Astrocyte of the spinal cord (primary cell): ENCODE results near the gene PSMA5.
"Not testable (repeated sequence)": the region's sequence is repeated elsewhere in the genome, so short reads cannot be mapped to it uniquely, and the experiment has no call there.

Experiments
- DNase-seq: peaks from one replicate; pipeline ENCODE4 v3.0.0; 2011; ENCODE audit warnings: low read depth, low spot score
- H3K4me3 ChIP-seq: 2 replicates; pipeline ENCODE4 v1.5.1; 2011; ENCODE audit warnings: low read depth, mild to moderate bottlenecking, low read length, moderate library complexity
- in situ Hi-C: cut with HindIII; loops from 2 replicates; pipeline ENCODE4 v1.10.0; 2017; ENCODE audit warnings: low sequenced_read_pairs
- TF ChIP-seq, protein P1 (sequence below): IDR thresholded peaks from 2 replicates; pipeline ENCODE4 v1.5.1; 2012; ENCODE audit warnings: low read depth, mild to moderate bottlenecking, low read length, inconsistent platforms

Gene PSMA5

GRCh38 chr1:109447524-109447923, 21.3 kb upstream of the PSMA5 start:
- H3K4me3 ChIP-seq, result no peak overlapping the region
- TF ChIP-seq, protein P1, sequence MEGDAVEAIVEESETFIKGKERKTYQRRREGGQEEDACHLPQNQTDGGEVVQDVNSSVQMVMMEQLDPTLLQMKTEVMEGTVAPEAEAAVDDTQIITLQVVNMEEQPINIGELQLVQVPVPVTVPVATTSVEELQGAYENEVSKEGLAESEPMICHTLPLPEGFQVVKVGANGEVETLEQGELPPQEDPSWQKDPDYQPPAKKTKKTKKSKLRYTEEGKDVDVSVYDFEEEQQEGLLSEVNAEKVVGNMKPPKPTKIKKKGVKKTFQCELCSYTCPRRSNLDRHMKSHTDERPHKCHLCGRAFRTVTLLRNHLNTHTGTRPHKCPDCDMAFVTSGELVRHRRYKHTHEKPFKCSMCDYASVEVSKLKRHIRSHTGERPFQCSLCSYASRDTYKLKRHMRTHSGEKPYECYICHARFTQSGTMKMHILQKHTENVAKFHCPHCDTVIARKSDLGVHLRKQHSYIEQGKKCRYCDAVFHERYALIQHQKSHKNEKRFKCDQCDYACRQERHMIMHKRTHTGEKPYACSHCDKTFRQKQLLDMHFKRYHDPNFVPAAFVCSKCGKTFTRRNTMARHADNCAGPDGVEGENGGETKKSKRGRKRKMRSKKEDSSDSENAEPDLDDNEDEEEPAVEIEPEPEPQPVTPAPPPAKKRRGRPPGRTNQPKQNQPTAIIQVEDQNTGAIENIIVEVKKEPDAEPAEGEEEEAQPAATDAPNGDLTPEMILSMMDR, result no peak
- in situ Hi-C loops, result no loop called here
- DNase-seq, result no peak

DNA sequence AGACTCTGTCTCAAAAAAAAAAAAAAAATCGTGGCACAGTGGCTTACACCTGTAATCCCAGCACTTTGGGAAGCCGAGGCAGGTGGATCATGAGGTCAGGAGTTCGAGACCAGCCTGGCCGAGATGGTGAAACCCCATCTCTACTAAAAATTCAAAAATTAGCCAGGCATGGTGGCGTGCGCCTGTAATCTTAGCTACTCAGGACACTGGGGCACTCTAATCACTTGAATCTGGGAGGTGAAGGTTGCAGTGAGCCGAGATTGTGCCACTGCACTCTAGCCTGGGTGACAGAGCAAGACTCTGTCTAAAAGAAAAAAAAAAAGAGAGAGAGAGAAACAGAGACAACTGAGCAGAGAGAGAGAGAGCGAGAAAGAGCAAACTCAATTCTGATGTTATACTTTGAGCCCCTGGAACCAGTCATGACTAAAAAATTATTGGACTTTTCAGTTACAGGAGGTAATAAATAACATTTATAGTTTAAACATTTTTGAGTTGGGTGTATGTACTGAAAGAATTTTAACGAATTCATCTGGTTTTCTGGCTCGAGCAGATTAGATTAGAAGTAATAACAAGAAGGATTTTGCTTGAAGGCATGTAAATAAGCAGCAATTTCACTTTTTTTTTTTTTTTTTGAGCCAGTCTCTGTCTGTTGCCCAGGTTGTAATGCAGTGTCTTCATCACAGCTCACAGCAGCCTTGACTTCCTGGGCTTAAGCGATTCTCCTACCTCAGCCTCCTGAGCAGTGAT, 19.9 kb upstream of the PSMA5 start:
- H3K4me3 ChIP-seq, DNase-seq, in situ Hi-C loops: not testable (repeated sequence)

DNA sequence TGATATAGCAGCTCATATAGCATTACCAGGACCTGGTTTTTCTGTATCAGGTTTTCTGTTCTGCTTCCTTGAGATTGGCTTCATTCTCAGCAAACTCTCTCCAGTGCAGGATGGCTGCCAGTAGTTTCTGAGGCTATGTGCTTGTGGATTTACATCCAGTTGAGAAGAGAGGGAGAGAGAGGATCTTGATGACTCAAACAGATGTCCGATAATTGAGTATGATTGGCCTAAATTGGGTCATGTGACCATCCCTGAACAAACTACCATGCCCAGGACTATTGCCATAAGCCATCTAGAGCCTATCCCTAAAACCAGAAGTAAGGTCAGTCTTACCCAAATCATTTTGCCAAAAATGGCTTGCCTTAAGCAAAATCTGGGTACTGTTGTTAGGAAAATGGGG, 18.1 kb upstream of the PSMA5 start:
- TF ChIP-seq, protein P1, result no peak
- H3K4me3 ChIP-seq, result no peak overlapping the region
- in situ Hi-C loops, result no loop called here
- DNase-seq, result no peak

GRCh38 chr1:109443476-109443875, 17.2 kb upstream of the PSMA5 start:
- TF ChIP-seq, protein P1, result no peak
- in situ Hi-C loops, result no loop called here
- no peak overlapping the region for H3K4me3 ChIP-seq
- no peak for DNase-seq

- DNase-seq, result peak; percentile 12
- H3K4me3 ChIP-seq, result no peak overlapping the region
- TF ChIP-seq, protein P1, result no peak
- in situ Hi-C loops, result no loop called here
These were observed 14.8 kb upstream of the PSMA5 start for GRCh38 chr1:109441069-109441468.

GRCh38 chr1:109438798-109439297, 12.6 kb upstream of the PSMA5 start:
- in situ Hi-C loops, result no loop called here
- DNase-seq, result peak; percentile 92
- no peak overlapping the region for H3K4me3 ChIP-seq
- TF ChIP-seq, protein P1, result no peak

DNA sequence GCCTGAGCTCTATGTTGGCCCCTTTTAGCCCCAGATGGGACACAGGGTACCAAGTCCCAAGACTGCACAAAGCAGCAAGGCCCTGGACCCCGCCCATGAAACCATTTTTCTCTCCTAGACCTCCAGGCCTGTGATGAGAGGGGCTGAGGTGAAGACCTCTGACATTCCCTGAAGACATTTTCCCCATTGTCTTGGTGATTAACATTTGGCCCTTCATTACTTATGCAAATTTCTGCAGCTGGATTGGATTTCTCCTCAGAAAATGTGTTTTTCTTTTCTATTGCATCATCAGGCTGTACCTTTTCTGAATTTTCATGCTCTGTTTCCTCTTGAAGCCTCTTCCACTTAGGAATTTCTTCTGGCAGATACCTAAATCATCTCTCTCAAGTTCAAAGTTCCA, 8.2 kb upstream of the PSMA5 start:
- H3K4me3 ChIP-seq, result no peak overlapping the region
- DNase-seq, result no peak
- in situ Hi-C loops, result no loop called here
- TF ChIP-seq, protein P1, result no peak
